H1 (cell line): ENCODE results near the gene TEKT4. TPM values are rescaled to one million over a fixed set of nuclear protein-coding genes. Genes with fewer than 3 reads are reported as not detected.
"Not testable (repeated sequence)": the region's sequence is repeated elsewhere in the genome, so short reads cannot be mapped to it uniquely, and the experiment has no call there.

Experiments used
- CTCF ChIA-PET: fragments of 300-600 bp; sonication (Branson Sonifier 250); formaldehyde crosslinking; loops from one replicate; lab custom pipeline; 2021; ENCODE audit not compliant: partially characterized antibody; lab: Charles Lee
- POLR2A ChIA-PET: fragments of 300-600 bp; sonication (Branson Sonifier 250); formaldehyde crosslinking; loops from one replicate; lab custom pipeline; 2021; ENCODE audit warnings: inconsistent platforms; ENCODE audit not compliant: partially characterized antibody; lab: Charles Lee
- DNase-seq, 2 experiments: peaks; one replicate each; pipeline versions ENCODE4 v3.0.0 to v3.0.0-alpha.2; 2010 to 2022; ENCODE audit warnings: low spot score in 2 of 2, low read depth in 1 of 2, mixed read lengths in 1 of 2
- FAIRE-seq: peaks from 2 replicates; lab custom pipeline; 2011; peaks lifted over from hg19 to GRCh38; lab: Jason Lieb, UNC
- H2AFZ ChIP-seq: 2 replicates; pipeline ENCODE4 v1.8.1; 2012; ENCODE audit warnings: low read length, inconsistent platforms
- H2AK5ac ChIP-seq: 2 replicates; pipeline ENCODE4 v1.6.1; 2013; ENCODE audit warnings: low read depth, low read length
- H2BK120ac ChIP-seq: replicated peaks from 2 replicates; pipeline ENCODE3; 2013; ENCODE audit warnings: low read depth, low read length, inconsistent platforms
- H2BK12ac ChIP-seq: 2 replicates; pipeline ENCODE4 v1.6.1; 2013; ENCODE audit warnings: low read depth, low read length
- H2BK15ac ChIP-seq: 2 replicates; pipeline ENCODE4 v1.6.1; 2013; ENCODE audit warnings: low read length
- H2BK20ac ChIP-seq: 2 replicates; pipeline ENCODE4 v1.6.1; 2013; ENCODE audit warnings: low read length
- H2BK5ac ChIP-seq: 2 replicates; pipeline ENCODE4 v1.6.1; 2013; ENCODE audit warnings: low read depth, low read length
- H3K14ac ChIP-seq: 2 replicates; pipeline ENCODE4 v1.6.1; 2013; ENCODE audit warnings: inconsistent platforms; ENCODE audit not compliant: insufficient read length
- H3K18ac ChIP-seq: 2 replicates; pipeline ENCODE4 v1.6.1; 2013; ENCODE audit warnings: low read length; ENCODE audit errors: extremely low read depth
- H3K23ac ChIP-seq: 2 replicates; pipeline ENCODE4 v1.6.1; 2013; ENCODE audit warnings: inconsistent platforms; ENCODE audit not compliant: insufficient read length
- H3K23me2 ChIP-seq: 2 replicates; pipeline ENCODE4 v1.6.1; 2013; ENCODE audit warnings: low read depth, low read length
- H3K27ac ChIP-seq: 2 replicates; pipeline ENCODE4 v1.6.1; 2011; ENCODE audit warnings: low read depth, low read length, inconsistent platforms
- H3K27me3 ChIP-seq, 4 experiments: replicated peaks in 1 of 4; 1 replicate in 1 of 4; 2 replicates in 3 of 4; pipeline versions ENCODE4 v1.6.1 to v1.8.1; 2011 to 2013; ENCODE audit warnings: low read length in 3 of 4, mild to moderate bottlenecking in 3 of 4, inconsistent platforms in 2 of 4, mixed read lengths in 2 of 4, moderate library complexity in 1 of 4; ENCODE audit not compliant: control insufficient read depth in 3 of 4, insufficient read depth in 3 of 4; ENCODE audit errors: extremely low read depth in 1 of 4
- H3K36me3 ChIP-seq, 4 experiments: 2 replicates each; pipeline versions ENCODE4 v1.6.1 to v1.8.1; 2011 to 2013; ENCODE audit warnings: mild to moderate bottlenecking in 4 of 4, low read length in 3 of 4, moderate library complexity in 2 of 4, control low read depth in 1 of 4, inconsistent platforms in 1 of 4; ENCODE audit not compliant: insufficient read depth in 4 of 4, control insufficient read depth in 2 of 4
- H3K4ac ChIP-seq: replicated peaks from 2 replicates; pipeline ENCODE3; 2013; ENCODE audit warnings: low read length, low read depth, mixed read lengths, inconsistent platforms; ENCODE audit not compliant: insufficient read length
- H3K4me1 ChIP-seq, 4 experiments: replicated peaks in 1 of 4; 1 replicate in 1 of 4; 2 replicates in 3 of 4; pipeline versions ENCODE4 v1.6.1 to v1.8.1; 2011 to 2013; ENCODE audit warnings: low read length in 3 of 4, inconsistent platforms in 2 of 4, mixed read lengths in 1 of 4; ENCODE audit not compliant: insufficient read depth in 4 of 4, control insufficient read depth in 3 of 4
- H3K4me2 ChIP-seq, 2 experiments: 2 replicates each; pipeline versions ENCODE4 v1.6.1 to v1.8.1; 2011 to 2013; ENCODE audit warnings: low read depth in 2 of 2, low read length in 2 of 2, control low read depth in 1 of 2, inconsistent platforms in 1 of 2, mild to moderate bottlenecking in 1 of 2; ENCODE audit not compliant: insufficient read depth in 1 of 2
- H3K4me3 ChIP-seq, 4 experiments: fragments of 200-600, 300-600 bp in 1 of 4; sonication (generic), shearing (Covaris generic), sonication (Bioruptor Twin) in 1 of 4; 2 replicates each; pipeline versions ENCODE4 v1.5.1 to v1.8.1; 2011 to 2016; ENCODE audit warnings: low read length in 4 of 4, low read depth in 3 of 4, control low read depth in 2 of 4, inconsistent platforms in 2 of 4, mild to moderate bottlenecking in 2 of 4, mixed read lengths in 1 of 4, moderate library complexity in 1 of 4; ENCODE audit not compliant: insufficient read depth in 2 of 4; ENCODE audit errors: extremely low read depth in 1 of 4
- H3K56ac ChIP-seq: replicated peaks from 2 replicates; pipeline ENCODE3; 2013; ENCODE audit warnings: low read depth, mild to moderate bottlenecking, mixed read lengths, low read length, inconsistent platforms; ENCODE audit not compliant: insufficient read length
- H3K79me1 ChIP-seq: 2 replicates; pipeline ENCODE4 v1.6.1; 2013; ENCODE audit warnings: low read depth, low read length, control low read depth
- H3K79me2 ChIP-seq, 2 experiments: 2 replicates each; pipeline versions ENCODE4 v1.6.1 to v1.8.1; 2012 to 2013; ENCODE audit warnings: low read length in 2 of 2, mild to moderate bottlenecking in 2 of 2, inconsistent platforms in 1 of 2; ENCODE audit not compliant: insufficient read depth in 2 of 2, control insufficient read depth in 1 of 2
- H3K9ac ChIP-seq, 4 experiments: replicated peaks in 1 of 4; 1 replicate in 1 of 4; 2 replicates in 3 of 4; pipeline versions ENCODE4 v1.6.1 to v1.8.1; 2011 to 2013; ENCODE audit warnings: low read depth in 3 of 4, low read length in 3 of 4, control low read depth in 2 of 4, mild to moderate bottlenecking in 2 of 4, moderate library complexity in 2 of 4, inconsistent platforms in 1 of 4; ENCODE audit errors: extremely low read depth in 1 of 4
- H3K9me3 ChIP-seq, 2 experiments: 2 replicates each; pipeline versions ENCODE4 v1.6.1 to v1.8.1; 2012 to 2013; ENCODE audit warnings: mild to moderate bottlenecking in 2 of 2, moderate library complexity in 2 of 2, control low read depth in 1 of 2, inconsistent platforms in 1 of 2, low read depth in 1 of 2, low read length in 1 of 2, mixed read lengths in 1 of 2; ENCODE audit not compliant: insufficient read depth in 2 of 2
- H4K20me1 ChIP-seq, 2 experiments: replicated peaks in 1 of 2; 2 replicates each; pipeline versions ENCODE3 to v1.8.1; 2011 to 2013; ENCODE audit warnings: inconsistent platforms in 2 of 2, low read length in 2 of 2, mild to moderate bottlenecking in 1 of 2; ENCODE audit not compliant: insufficient read depth in 2 of 2, control insufficient read depth in 1 of 2
- H4K5ac ChIP-seq: 2 replicates; pipeline ENCODE4 v1.6.1; 2013; ENCODE audit warnings: low read length, low read depth, mixed read lengths, inconsistent platforms; ENCODE audit not compliant: insufficient read length
- H4K8ac ChIP-seq: 2 replicates; pipeline ENCODE4 v1.8.0; 2013; ENCODE audit warnings: mild to moderate bottlenecking, moderate library complexity, low read length, inconsistent platforms; ENCODE audit not compliant: insufficient read depth; ENCODE audit errors: extremely low read depth
- H4K91ac ChIP-seq: replicated peaks from 2 replicates; pipeline ENCODE3; 2013; ENCODE audit warnings: low read length, mixed read lengths, inconsistent platforms; ENCODE audit not compliant: insufficient read length
- WGBS, 2 experiments: shearing (Covaris generic) in 1 of 2; methylation state at CpG; one replicate each; pipeline versions ENCODE4 v1.1.6 to v1.1.7; 2013 to 2015; ENCODE audit warnings: low lambda C conversion rate in 2 of 2, mixed read lengths in 2 of 2, inconsistent platforms in 1 of 2, low coverage in 1 of 2, missing lambda C conversion rate in 1 of 2; ENCODE audit not compliant: insufficient replicate concordance in 2 of 2, insufficient coverage in 1 of 2, insufficient read length in 1 of 2; ENCODE audit errors: extremely low coverage in 1 of 2, missing lambda C conversion rate in 1 of 2; 5-methylcytosine and 5-hydroxymethylcytosine counted together
- polyA plus RNA-seq, 7 experiments: library from polyadenylated mRNA; depleted of rRNA in 3 of 7; stranded (reverse) in 5 of 7; unstranded in 2 of 7; fragments of >200 nt in 5 of 7; fragments of 200-250 nt in 2 of 7; gene quantifications; 1 replicate in 5 of 7; 2 replicates in 1 of 7; 4 replicates in 1 of 7; pipeline versions ENCODE4 v1.2.1 to v1.2.3, GENCODE V29; 2011 to 2013; ENCODE audit warnings: missing spikeins in 2 of 7, mixed read lengths in 2 of 7
- total RNA-seq: library from RNA; stranded (reverse); fragmentation: NEBNext Ultra II Directional; extraction: Animal tissue kit (Norgen Biotek cat#: 25700); gene quantifications from 2 replicates; pipeline ENCODE4 v1.2.1, GENCODE V29; 2021

Gene TEKT4
- total and polyA plus RNA-seq, 2 of the 8 experiments (the other 6 are each of a cell fraction or from before 2014, with no cell fraction given) = not detected

GRCh38 chr2:94878575-94878974 lies 7.3 kb downstream of the TEKT4 start:
- H2BK15ac ChIP-seq, H4K20me1 ChIP-seq, H3K18ac ChIP-seq, FAIRE-seq, H2BK120ac ChIP-seq, H3K4me2 ChIP-seq, H3K36me3 ChIP-seq, POLR2A ChIA-PET, H2AK5ac ChIP-seq, H2BK12ac ChIP-seq, H3K23ac ChIP-seq, H4K91ac ChIP-seq, H3K27me3 ChIP-seq, H3K79me1 ChIP-seq, H2BK20ac ChIP-seq, H3K79me2 ChIP-seq, H2BK5ac ChIP-seq, H4K8ac ChIP-seq, H3K56ac ChIP-seq, H3K23me2 ChIP-seq, H3K9ac ChIP-seq, H3K4me3 ChIP-seq, H3K4me1 ChIP-seq, H3K4ac ChIP-seq, DNase-seq, H3K14ac ChIP-seq, H4K5ac ChIP-seq, H2AFZ ChIP-seq, H3K27ac ChIP-seq: not testable (repeated sequence)
- WGBS, 2 experiments = 82% methylated on average over 4 of the region's 7 CpGs; no CpG with 5 or more reads in 1 of the 2 experiments
- CTCF ChIA-PET = interaction anchor here (0.6 kb wide), 1 partner anchor 237 kb away, joined by 4 read pairs; no protein-coding TSS in a partner anchor
- peaks cover 49 to 86% of the 10 kb centered on the region in 2 experiments; a peak in 3 of 4 replicates for H3K9me3 ChIP-seq
